ENCODE data around the gene WNT11. TPM values are rescaled to one million over a fixed set of nuclear protein-coding genes. Genes with fewer than 3 reads are reported as not detected.

WNT11 gene
- polyA plus RNA-seq, 1 of the 3 experiments (the other 2 are of a cell fraction) = 0.43 TPM

GRCh38 chr11:76151556-76152085, 54.7 kb downstream of the WNT11 start:
- H3K27me3 ChIP-seq (ENCODE audit: insufficient read depth) = no peaks in the 10 kb centered on the region
- ChIA-PET CTCF (interaction anchor here (1.2 kb wide), 1 partner anchor 56 kb away, joined by 5 read pairs; no protein-coding TSS in a partner anchor), POLR2A (no interaction called here)
- H3F3A ChIP-seq (replicated peaks; ENCODE audit: insufficient read depth) = no peaks in the 10 kb centered on the region
- peaks cover 0 to 31% of the 10 kb centered on the region in 2 experiments; a peak in 2 of 4 replicates for H3K4me1 ChIP-seq (ENCODE audit: control insufficient read depth in 1 of 2, insufficient read depth in 2 of 2, low read depth in 1 of 2, low read length in 1 of 2)
- no peak overlapping the region for H2AFZ ChIP-seq (ENCODE audit: low read depth)
- H3K79me2 ChIP-seq (ENCODE audit: insufficient read depth) = no peaks in the 10 kb centered on the region
- no peaks in the 10 kb centered on the region for H4K20me1 ChIP-seq (ENCODE audit: insufficient read depth)
- no peak overlapping the region for H3K4me3 ChIP-seq (ENCODE audit: low read depth in 2 of 2, low read length in 1 of 2)
- WGBS (ENCODE audit: low lambda C conversion rate) = 67% methylated on average over 3 of the region's 5 CpGs
- H3K36me3 ChIP-seq (replicated peaks in 1 of 2; ENCODE audit: control insufficient read depth in 1 of 2, insufficient read depth in 2 of 2, low read length in 1 of 2) = no peaks in the 10 kb centered on the region
- H3K27ac ChIP-seq (ENCODE audit: low read depth in 2 of 2, low read length in 1 of 2) = no peak overlapping the region
- H3K9me3 ChIP-seq = no peaks in the 10 kb centered on the region
- TF ChIP-seq TEAD4 (IDR thresholded peaks at IDR 0.05; ENCODE audit: borderline replicate concordance, insufficient read depth) (no peak), RXRA (IDR thresholded peaks at IDR 0.05; ENCODE audit: borderline replicate concordance, low read depth) (no peak), EP300 (IDR thresholded peaks at IDR 0.05; ENCODE audit: borderline replicate concordance in 1 of 2, low read depth in 1 of 2, low read length in 1 of 2) (no peak), REST (IDR thresholded peaks at IDR 0.05; ENCODE audit: low read depth, low read length) (no peak), FOXM1 (IDR thresholded peaks at IDR 0.05; ENCODE audit: low read depth) (no peak), IRF3 (IDR thresholded peaks at IDR 0.05; ENCODE audit: low read depth, low read length) (no peak), TCF12 (IDR thresholded peaks at IDR 0.05) (no peak), USF1 (IDR thresholded peaks at IDR 0.05; ENCODE audit: borderline replicate concordance, low read depth) (no peak), YY1 (IDR thresholded peaks at IDR 0.05; ENCODE audit: low read depth) (no peak), GATA2 (CRISPR knock-in tag; IDR thresholded peaks at IDR 0.05) (no peak), RAD21 (IDR thresholded peaks at IDR 0.05; ENCODE audit: low read length) (no peak), SMC3 (IDR thresholded peaks at IDR 0.05; ENCODE audit: low read depth, low read length) (no peak), MEF2A (IDR thresholded peaks at IDR 0.05; ENCODE audit: borderline replicate concordance, low read depth) (no peak), USF2 (IDR thresholded peaks at IDR 0.05; ENCODE audit: borderline replicate concordance, low read depth, low read length) (no peak), SIN3A (IDR thresholded peaks at IDR 0.05; ENCODE audit: borderline replicate concordance, low read depth, low read length) (no peak)
- no peak overlapping the region for H3K9ac ChIP-seq
- no peaks in the 10 kb centered on the region for H3K9me2 ChIP-seq
- DNase-seq = no peak
- H3K4me2 ChIP-seq = no peak overlapping the region
